HS-5 (cell line): Measurements from ENCODE around the gene ETFBKMT.

ENCODE experiments used
- DNase-seq: peaks from one replicate; pipeline ENCODE4 v3.0.0-alpha.2; 2012; ENCODE audit warnings: low read depth

Gene ETFBKMT, protein sequence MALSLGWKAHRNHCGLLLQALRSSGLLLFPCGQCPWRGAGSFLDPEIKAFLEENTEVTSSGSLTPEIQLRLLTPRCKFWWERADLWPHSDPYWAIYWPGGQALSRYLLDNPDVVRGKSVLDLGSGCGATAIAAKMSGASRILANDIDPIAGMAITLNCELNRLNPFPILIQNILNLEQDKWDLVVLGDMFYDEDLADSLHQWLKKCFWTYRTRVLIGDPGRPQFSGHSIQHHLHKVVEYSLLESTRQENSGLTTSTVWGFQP

DNA sequence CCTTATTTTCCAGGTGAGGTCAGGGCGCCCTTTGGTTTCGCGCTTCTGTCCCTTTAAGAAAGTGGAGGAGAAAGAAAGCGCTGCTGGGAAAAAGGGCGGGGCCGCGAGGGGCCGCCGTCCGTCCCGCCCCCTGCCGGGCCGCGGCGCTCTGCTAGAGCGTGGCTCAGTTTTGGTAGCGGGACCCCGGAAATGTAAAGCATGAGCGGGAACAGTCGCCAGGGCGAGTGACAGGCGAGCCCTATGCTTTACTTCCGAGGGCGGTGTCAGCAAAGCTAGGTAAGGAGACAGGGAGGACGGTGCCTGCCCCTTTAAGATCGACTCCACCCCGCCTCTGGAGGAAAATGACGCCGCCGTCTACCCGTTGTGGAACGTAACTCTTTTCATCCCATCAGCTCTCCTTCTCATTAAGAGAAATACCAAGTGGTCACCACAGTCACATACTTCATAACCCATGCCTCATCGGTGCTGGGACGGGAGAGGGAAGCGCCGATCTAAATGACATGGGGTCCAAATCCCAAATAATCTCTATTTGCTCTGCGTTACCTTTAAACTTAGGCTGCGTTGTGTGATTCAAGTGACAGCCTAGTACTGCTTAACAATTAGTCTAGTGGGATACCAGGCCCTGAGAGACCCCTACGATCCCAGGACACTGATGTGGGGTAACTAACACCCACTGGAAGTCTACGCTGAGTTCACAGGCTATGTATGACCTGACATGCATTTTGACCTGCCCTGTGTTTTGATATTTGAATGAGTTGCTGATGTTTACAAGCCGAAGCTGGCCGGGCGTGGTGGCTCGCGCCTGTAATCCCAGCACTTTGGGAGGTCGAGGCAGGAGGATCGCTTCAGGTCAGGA lies at the start of gene ETFBKMT:
Gene ETFBKMT (plus strand): TSS at position 602 of the 856 bp plus-strand sequence. CDS start 2,266 bp downstream, outside the sequence.
- peak; percentile 84 for DNase-seq

DNA sequence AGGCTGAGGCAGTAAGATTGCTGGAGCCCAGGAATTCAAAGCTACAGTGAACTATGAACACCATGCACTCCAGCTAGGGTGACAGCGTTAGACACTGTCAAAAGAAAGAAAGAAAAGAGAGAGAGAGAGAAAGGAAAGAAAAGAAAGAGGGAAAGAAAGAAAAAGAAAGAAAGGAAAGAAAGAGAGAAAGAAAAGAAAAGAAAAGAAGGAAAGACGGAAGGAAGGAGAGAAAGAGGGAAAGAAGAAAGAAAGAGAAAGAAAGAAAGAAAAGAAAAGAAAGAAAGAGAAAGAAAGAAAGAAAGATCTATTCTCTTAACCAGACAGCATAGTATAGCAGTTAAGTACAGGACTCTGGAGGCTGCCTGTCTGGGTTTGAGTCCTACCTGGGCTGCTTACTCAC lies 46.7 kb upstream of the ETFBKMT start:
- DNase-seq: no peak

DNA sequence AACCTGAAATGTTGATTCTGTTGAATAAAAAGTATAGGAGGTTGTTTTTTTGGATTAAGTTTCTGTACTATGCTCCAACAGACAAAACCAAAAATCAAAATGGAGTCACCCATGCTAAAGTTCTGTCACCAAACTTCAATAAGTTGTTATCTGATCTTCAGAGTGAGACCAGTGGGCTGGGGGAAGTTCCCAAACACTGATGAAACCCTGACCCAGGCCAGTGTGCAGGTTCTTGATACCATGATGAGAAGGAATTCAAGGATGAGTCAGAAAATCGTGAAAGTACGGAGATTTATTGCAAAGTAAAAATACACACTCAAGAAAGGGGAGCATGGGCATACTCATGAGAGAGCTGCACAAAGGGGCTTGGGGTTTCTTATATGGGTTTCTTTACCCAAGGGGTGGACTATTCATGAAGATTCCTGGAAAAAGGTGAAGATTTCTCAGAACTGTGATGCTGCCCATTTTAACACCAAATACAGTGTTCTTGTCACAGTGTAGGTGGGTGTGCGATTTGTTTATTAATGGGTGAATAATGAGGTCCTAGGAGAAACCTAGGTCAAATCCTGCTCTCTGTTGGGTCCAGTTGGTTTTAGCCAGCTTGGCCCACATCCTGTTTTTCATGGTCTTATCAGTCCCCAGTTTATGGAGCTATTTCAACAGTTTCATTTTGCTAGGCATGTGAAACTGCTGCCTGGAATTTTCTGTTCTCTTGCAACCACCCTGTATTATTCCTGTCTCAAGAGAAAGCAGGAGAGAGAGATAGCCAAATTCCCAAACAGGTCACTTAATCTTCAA lies 41.1 kb upstream of the ETFBKMT start:
- DNase-seq: no peak

DNA sequence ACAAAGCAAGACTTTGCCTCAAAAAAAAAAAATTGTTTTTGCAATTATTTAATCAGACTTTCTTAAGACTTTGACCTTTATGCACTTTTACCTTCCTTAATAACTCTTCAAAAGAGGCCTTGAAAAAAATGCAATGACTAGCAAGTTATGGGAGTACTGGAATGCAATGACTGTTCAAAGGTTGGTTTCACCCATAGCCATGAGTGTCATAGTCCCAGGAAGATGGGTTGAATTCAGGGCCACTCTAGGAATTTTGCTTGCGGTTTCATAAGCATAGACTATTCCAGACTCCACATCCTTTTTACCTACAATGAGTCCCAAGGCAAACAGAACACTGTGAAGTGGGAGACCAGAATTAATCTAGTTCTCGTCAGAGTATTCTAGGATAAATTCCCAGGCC lies 39.2 kb upstream of the ETFBKMT start:
- no peak for DNase-seq

DNA sequence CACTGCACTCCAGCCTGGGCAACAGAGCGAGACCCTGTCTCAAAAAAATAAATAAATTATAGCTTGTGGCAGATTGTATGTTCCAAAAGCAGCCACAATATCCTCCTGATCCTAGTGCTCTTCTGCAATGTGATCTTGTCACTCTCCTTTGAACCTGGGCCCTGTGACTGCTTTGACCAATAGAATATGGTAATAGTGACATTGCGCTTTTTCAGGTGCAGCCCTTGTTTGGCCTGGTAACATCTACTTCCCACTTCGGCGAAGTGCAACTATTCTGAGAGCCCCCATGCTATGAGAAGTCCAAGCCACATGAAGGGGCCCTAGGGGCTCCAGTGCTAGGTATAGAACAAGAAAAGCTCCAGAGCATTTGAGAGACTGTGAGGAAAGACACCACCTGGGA lies 37.5 kb upstream of the ETFBKMT start:
- DNase-seq: no peak

DNA sequence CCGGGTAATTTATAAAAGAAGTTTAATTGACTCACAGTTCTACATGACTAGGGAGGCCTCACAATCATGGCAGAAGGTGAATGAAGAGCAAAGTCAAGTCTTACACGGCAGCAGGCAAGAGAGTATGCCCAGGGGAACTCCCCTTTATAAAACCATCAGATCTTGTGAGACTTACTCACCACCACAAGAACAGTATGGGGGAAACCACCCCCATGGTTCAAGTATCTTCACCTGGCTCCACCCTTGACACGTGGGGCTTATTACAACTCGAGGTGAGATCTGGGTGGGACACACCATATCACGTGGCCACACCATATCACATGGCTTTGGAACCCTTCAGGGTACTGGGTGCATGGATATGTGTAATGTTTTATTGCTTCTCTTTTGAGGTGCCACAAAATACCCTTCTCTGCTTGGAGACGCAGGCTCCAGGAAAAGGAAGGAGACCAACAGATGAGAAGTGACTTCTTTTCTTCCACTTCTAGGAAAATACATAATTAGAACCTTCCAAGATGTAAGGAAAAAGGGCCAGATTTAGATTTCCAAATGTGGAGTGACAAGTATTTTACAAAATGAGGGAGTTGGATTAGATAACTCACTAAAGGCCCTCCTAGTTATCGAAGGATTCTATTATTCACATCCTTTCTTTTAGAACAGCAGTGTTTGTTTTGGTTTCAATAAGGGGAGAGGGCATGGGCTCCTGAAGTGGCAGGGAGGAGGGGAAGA lies 33.1 kb upstream of the ETFBKMT start:
- DNase-seq: no peak

DNA sequence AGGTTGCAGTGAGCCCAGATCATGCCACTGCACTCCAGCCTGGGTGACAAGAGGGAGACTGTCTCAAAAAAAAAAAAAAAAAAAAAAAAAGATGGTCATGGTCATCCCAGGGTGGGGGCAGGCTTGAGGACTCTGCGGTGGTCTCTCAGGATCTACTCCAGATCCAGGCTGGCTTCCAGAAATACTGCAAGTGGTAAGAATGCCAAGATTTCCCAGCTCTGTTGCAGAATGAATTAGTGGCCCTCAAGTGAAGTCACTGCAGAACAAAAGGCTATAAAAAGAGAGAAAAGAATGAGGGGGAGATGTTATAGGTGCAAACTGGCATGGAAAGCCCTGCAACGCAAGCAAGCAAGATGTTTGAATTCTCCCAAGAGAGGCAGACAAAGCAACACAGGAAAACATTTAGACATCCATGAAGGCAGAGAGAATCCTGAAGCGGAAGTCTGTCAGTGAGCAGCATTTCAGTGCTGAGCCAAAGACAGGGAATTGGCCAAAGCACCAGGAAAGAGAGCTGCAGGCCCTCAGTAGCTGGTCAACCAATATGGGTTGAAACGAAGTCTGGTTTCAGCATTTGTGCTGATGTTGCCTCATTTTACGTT lies 31.9 kb upstream of the ETFBKMT start:
- no peak for DNase-seq

DNA sequence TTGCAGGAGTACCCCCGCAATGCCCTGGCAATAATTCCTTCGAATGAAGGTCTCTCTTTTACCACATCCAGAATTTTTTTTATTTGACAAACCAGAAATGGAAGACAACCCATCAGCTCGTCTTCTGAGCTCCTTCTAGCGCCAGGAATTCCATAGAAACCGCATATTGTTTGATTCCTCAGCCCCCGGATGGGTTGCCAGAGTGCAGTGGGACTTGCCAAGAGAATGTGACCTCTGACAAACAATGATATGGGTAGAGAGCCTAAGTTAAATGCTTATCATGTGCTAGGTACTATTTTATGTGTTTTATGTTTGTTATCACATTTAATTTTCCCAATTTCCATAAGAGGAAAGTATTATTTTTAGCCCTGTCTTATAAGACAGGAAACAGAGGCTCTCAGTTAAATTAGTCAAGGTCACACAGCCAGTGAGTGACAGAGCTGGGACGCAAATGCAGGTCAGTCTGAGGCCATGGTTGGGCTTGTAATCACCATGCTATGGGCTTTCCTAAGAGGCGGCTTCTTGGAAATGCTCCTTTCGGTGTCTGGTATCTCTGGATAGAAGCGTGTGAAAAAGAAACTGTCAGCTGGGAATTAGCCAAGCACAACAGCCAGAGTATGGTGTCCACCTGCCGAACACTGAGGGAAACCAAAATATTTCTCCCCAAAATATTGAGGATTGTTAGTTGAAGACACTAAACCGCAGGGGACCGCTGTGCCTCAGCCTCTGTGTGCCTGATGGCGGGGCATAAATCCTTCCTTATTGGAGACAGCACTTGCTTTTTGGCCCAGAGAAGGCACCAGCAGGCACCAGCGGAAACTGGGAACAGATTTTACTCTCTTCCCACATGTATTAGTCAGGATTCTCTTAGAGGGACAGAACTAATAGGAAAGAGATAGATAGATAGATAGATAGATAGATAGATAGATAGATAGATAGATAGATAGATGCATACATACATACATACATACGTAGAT lies 29.4 kb upstream of the ETFBKMT start:
- DNase-seq: no peak

DNA sequence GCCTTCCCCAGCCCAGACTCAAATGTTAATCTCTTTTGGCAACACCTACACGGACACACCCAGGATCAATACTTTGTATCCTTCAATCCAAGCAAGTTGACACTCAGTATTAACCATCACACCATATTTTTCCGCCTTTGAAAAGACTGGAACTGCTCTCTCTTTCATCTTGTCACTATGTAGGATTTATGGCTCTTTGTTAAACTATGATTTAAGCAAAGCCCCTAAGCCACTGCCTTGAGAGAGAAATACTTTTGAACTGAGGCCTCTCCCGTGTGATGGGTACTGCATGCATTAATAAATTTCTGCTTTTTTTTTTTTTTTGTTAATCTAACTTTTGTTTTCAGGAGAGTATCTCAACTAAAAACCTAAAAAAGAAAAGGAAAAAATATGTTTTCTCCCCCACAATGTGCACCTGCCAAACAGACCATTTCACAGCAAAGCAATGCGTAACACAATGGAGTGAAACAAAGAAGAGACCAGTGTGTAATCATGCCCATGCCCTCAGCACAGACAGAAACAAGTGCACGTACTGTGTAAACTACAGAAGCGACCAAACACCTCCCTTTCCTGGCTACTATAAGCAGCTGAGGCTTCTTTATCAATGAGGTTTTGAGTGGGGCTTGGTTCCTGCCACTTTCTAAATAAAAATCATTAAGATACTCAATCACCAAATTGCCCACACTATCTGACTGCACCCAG lies 28.3 kb upstream of the ETFBKMT start:
- DNase-seq: no peak

DNA sequence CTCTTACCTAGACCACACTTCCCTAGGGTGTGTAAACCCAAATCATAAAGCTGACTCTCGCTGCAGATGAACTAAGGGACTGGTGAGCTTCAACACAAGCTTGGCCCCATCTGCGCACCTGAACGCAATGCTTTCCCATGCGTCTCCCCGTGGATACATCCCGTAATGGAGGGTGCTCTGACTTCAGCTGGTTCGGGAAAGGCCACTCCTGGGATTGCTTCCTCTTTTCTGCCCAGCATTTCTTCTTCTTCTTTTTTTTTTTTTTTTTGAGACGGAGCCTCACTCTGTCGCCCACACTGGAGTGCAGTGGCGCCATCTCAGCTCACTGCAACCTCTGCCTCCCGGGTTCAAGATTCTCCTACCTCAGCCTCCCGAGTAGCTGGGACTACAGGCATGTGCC lies 27.7 kb upstream of the ETFBKMT start:
- DNase-seq: no peak

DNA sequence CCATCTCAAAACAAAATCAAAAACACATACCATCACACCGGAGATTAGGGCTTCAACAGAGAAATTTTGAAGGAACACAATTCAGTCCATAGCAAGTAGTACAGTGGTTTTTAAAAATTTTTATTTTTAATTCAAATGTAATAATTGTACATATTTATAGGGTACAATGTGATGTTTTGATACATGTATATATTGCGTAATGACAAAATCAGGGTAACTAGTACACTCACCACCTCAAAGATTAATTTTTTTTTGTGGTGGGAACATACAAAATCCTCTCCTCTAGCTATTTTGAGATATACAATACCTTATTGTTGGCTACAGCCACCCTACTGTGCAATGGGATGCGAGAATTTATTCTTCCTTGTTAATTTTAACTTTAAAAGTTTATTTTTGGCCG lies 26.0 kb upstream of the ETFBKMT start:
- DNase-seq: no peak

DNA sequence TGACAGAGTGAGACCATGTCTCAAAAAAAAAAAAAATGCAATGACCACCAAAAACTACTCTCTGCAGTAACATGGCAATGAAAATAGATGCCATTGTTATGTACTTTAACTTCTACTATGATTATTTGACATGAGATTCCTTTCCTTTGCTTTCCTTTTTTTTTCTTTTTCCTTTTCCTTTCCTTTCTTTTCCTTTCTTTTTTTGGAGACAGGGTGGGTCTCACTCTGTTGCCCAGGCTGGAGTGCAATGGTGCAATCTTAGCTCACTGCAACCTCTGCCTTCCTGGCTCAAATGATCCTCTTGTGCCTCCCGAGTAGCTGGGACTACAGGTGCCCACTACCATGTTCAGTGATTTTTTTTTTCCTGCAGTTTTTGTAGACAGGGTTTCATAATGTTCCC lies 24.9 kb upstream of the ETFBKMT start:
- no peak for DNase-seq

DNA sequence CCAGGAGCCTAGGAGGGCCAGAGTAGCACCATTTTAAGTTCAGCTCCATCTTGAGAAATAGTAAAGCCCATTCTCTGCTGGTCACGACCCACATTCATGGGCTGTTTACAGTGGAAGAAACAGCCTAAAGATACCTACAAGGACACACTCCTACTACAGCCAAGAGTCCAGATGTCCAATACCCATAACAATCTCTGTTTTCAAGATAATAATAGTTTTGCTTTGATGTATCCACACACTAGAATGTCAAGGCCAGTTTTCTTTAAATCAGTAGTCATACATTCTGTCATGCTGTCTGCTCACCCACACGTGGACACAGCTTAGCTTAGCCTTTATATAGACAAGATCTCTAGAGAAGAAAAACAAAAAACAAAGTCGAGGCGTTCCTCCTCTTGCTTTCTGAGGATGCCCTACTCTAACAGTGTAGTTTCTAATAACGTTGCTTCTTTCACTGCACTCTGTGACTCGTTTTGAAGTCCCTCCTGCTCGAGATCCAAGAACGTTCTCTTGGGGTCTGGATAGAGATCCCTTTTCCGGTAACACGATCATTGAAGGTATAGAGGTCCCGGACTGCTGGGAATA lies 17.9 kb upstream of the ETFBKMT start:
- no peak for DNase-seq

DNA sequence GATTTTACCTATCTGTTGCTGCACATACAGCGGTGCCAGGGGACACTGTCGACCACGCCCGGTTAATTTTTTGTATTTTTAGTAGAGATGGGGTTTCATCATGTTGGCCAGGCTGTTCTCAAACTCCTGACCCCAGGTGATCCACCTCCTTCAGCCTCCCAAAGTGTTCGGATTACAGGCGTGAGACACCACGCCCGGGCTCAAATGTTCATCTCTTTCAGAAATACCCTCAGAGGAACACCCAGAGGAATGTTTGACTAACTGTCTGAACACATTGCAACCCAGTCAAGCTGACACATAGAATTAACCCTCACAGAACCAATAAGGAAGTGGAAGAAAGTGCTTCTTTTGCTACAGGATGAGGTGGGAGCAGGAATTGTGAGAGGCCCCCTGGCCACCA lies 15.0 kb upstream of the ETFBKMT start:
- no peak for DNase-seq

DNA sequence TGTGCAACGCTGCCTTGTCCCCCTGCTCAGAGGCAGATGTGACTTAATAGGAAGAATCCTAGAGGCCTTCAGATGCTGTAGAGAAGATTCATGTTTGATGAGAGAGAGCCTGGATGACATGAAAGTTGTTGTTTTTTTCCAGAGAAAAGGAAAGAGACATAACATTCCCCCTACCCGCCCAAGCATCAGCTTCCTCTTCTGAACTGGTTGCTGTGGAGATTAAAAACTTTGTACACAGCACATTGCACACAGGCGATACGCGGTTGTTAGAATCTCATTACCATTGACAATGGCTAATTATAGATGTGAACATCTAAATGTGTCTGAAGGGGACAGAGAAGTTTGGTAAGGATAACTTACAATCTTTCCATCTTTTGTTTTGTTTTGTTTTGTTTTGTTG lies 13.6 kb upstream of the ETFBKMT start:
- DNase-seq: no peak

DNA sequence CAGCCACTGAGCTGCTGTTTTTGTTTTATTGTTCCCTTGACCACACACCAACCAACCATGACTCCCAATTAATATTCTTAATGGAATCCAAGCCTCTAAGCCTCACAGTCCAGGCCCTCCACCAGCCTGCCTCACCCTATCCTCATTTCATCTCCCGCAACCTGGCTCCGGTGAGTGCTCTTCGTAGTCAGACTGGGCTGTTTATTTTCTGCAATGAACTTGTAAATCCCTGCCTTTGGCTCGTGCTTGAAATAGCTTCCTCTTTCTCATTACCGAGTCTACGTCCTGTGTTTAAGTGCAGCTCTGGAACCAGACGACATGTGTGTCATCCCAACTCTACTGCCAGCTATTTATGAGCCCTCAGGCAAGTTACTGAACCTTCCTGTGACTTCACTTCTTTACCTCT lies 12.4 kb upstream of the ETFBKMT start:
- DNase-seq: no peak

DNA sequence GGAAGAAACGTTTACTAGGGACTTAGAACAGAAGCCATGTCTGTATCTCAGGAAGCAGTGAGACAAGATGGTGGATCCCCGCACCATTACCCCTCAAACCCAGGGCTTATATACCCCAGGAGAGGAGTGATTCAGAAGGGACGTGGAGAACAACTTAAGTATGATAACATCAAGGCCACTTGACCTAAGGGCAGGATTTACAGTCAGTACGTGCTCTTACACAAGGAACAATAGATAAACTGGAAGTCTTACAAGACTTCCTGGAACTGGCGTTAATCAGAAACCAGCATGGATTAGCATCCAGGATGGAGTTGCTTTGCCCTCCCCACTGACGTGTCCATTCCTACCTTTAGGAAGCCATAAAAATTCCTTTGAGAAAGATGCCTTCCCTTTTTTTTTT lies 8.6 kb upstream of the ETFBKMT start:
- DNase-seq: no peak

DNA sequence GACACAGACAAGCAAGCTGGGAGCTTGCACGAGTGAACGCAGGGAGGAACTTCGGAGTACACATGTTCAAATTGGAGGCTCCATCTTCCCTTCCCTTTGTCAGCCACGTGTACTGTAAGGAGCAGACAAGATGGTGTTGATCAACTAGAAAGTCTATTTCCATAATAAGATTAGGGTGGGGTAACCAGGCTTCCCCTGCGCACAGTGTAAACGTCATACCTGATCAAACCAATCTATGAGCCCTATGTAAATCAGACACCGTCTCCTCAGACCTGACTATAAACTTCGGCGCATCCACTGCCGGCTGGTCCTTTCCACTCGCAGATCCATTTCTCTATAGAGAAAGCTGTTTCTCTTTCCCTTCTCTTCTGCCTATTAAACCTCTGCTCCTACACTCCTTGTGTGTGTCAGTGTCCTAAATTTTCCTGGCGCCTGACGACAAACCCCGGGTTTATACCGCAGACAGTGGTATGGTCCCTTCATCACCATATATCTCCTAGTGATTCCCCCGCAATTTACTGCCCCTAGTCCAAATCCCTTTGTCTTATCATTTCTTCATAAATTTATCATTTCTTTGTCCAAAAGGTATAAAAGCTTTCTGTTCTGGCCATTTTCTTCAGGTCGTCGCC lies 7.5 kb upstream of the ETFBKMT start:
- peak; percentile 84 for DNase-seq

DNA sequence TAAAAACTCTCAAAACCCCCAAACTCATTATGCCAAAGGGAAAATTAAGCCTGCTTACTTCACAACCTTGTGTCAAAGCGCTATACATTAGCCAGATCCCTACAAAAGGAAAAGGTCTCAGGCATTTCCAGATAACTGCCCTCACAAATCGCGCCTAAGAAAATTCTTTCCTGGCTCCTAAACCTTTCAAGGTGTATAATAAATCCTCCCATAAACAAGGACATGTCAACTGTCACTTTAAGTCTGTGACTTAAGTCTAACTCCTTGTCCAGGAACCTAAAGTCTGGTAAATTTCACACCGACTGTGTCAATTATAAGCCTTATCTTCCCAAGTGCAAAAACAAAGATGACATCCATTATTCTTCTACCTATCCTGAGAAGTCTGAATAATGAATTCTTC lies 4.3 kb upstream of the ETFBKMT start:
- DNase-seq: no peak
